ENCODE measurements around the gene DPYD.

The DPYD gene

GRCh38 chr1:97834899-97835298 lies 85.9 kb downstream of the DPYD start:
- Histone ChIP-seq H3K36me3 (no peaks in the 10 kb centered on the region), H3K9me3 (ENCODE audit: severe bottlenecking) (no peaks in the 10 kb centered on the region), H3K4me3 (ENCODE audit: low read depth, low read length) (no peak overlapping the region), H3K27me3 (ENCODE audit: insufficient read depth, low read depth, severe bottlenecking) (no peaks in the 10 kb centered on the region), H3K27ac (no peak overlapping the region)
- no peak for DNase-seq
- no peak for TF ChIP-seq CTCF (IDR thresholded peaks at IDR 0.05; ENCODE audit: low read depth, low read length)

GRCh38 chr1:97833881-97834280 lies 87.0 kb downstream of the DPYD start:
- no peak for TF ChIP-seq CTCF (IDR thresholded peaks at IDR 0.05; ENCODE audit: low read depth, low read length)
- DNase-seq: no peak
- Histone ChIP-seq H3K4me3 (ENCODE audit: low read depth, low read length) (no peak overlapping the region), H3K9me3 (ENCODE audit: severe bottlenecking) (no peaks in the 10 kb centered on the region), H3K36me3 (no peaks in the 10 kb centered on the region), H3K27ac (no peak overlapping the region), H3K27me3 (ENCODE audit: insufficient read depth, low read depth, severe bottlenecking) (no peaks in the 10 kb centered on the region)

- no peak for DNase-seq
- H3K36me3 ChIP-seq: no peaks in the 10 kb centered on the region
- no peaks in the 10 kb centered on the region for H3K9me3 ChIP-seq (ENCODE audit: severe bottlenecking)
- H3K27me3 ChIP-seq (ENCODE audit: insufficient read depth, low read depth, severe bottlenecking): no peaks in the 10 kb centered on the region
- no peak overlapping the region for H3K4me3 ChIP-seq (ENCODE audit: low read depth, low read length)
- no peak for TF ChIP-seq CTCF (IDR thresholded peaks at IDR 0.05; ENCODE audit: low read depth, low read length)
- H3K27ac ChIP-seq: no peak overlapping the region
Observed at GRCh38 chr1:97832481-97832880, 88.4 kb downstream of the DPYD start.

- no peaks in the 10 kb centered on the region for H3K9me3 ChIP-seq (ENCODE audit: severe bottlenecking)
- no peak for DNase-seq
- H3K27me3 ChIP-seq (ENCODE audit: insufficient read depth, low read depth, severe bottlenecking): no peaks in the 10 kb centered on the region
- TF ChIP-seq CTCF (IDR thresholded peaks at IDR 0.05; ENCODE audit: low read depth, low read length): no peak
- H3K4me3 ChIP-seq (ENCODE audit: low read depth, low read length): no peak overlapping the region
- no peak overlapping the region for H3K27ac ChIP-seq
- no peaks in the 10 kb centered on the region for H3K36me3 ChIP-seq
Observed at GRCh38 chr1:97827887-97828286, 92.9 kb downstream of the DPYD start.

- Histone ChIP-seq H3K4me3 (ENCODE audit: low read depth, low read length) (no peak overlapping the region), H3K36me3 (no peaks in the 10 kb centered on the region), H3K27me3 (ENCODE audit: insufficient read depth, low read depth, severe bottlenecking) (no peaks in the 10 kb centered on the region), H3K27ac (no peak overlapping the region), H3K9me3 (ENCODE audit: severe bottlenecking) (no peaks in the 10 kb centered on the region)
- TF ChIP-seq CTCF (IDR thresholded peaks at IDR 0.05; ENCODE audit: low read depth, low read length): no peak
- DNase-seq: no peak
Observed at GRCh38 chr1:97826820-97827219, 94.0 kb downstream of the DPYD start.

GRCh38 chr1:97824624-97825023 lies 96.2 kb downstream of the DPYD start:
- DNase-seq: no peak
- no peak overlapping the region for H3K27ac ChIP-seq
- no peaks in the 10 kb centered on the region for H3K36me3 ChIP-seq
- no peak for TF ChIP-seq CTCF (IDR thresholded peaks at IDR 0.05; ENCODE audit: low read depth, low read length)
- H3K27me3 ChIP-seq (ENCODE audit: insufficient read depth, low read depth, severe bottlenecking): no peaks in the 10 kb centered on the region
- no peak overlapping the region for H3K4me3 ChIP-seq (ENCODE audit: low read depth, low read length)
- H3K9me3 ChIP-seq (ENCODE audit: severe bottlenecking): no peaks in the 10 kb centered on the region
